Astrocyte (in vitro differentiated cells and primary cell): ENCODE results near the gene TEAD1. TPM values are rescaled to one million over a fixed set of nuclear protein-coding genes. Genes with fewer than 3 reads are reported as not detected.

ENCODE experiments used
- DNase-seq: peaks from one replicate; pipeline ENCODE4 v3.0.0-alpha.2; 2010; ENCODE audit warnings: low read depth
- FAIRE-seq: peaks from 2 replicates; lab custom pipeline; 2011; peaks lifted over from hg19 to GRCh38; lab: Jason Lieb, UNC
- H2AFZ ChIP-seq: 2 replicates; pipeline ENCODE4 v1.6.0; 2012; ENCODE audit warnings: low read depth, low read length, inconsistent platforms
- H3K27ac ChIP-seq: 2 replicates; pipeline ENCODE4 v1.5.1; 2011; ENCODE audit warnings: low read depth, low read length, inconsistent platforms
- H3K27me3 ChIP-seq: 2 replicates; pipeline ENCODE4 v1.6.0; 2011; ENCODE audit warnings: low read length, inconsistent platforms; ENCODE audit not compliant: insufficient read depth
- H3K36me3 ChIP-seq: 2 replicates; pipeline ENCODE4 v1.5.1; 2011; ENCODE audit warnings: low read length, inconsistent platforms; ENCODE audit not compliant: insufficient read depth
- H3K4me1 ChIP-seq: 2 replicates; pipeline ENCODE4 v1.5.1; 2011; ENCODE audit warnings: low read length, inconsistent platforms; ENCODE audit not compliant: insufficient read depth
- H3K4me2 ChIP-seq: 2 replicates; pipeline ENCODE4 v1.6.0; 2012; ENCODE audit warnings: low read length, inconsistent platforms
- H3K4me3 ChIP-seq: 2 replicates; pipeline ENCODE4 v1.5.1; 2011; ENCODE audit warnings: low read depth, mild to moderate bottlenecking, low read length, inconsistent platforms; ENCODE audit not compliant: insufficient read depth
- H3K79me2 ChIP-seq: 2 replicates; pipeline ENCODE4 v1.6.0; 2012; ENCODE audit warnings: mild to moderate bottlenecking, low read length, inconsistent platforms; ENCODE audit not compliant: insufficient read depth
- H3K9ac ChIP-seq: 2 replicates; pipeline ENCODE4 v1.6.0; 2012; ENCODE audit warnings: mild to moderate bottlenecking, low read length, inconsistent platforms
- H3K9me3 ChIP-seq: 2 replicates; pipeline ENCODE4 v1.5.1; 2012; ENCODE audit warnings: low read depth, mild to moderate bottlenecking, low read length, inconsistent platforms; ENCODE audit not compliant: insufficient read depth
- H4K20me1 ChIP-seq: 2 replicates; pipeline ENCODE4 v1.6.0; 2012; ENCODE audit warnings: low read length, inconsistent platforms; ENCODE audit not compliant: insufficient read depth
- H3K27ac Mint-ChIP-seq: one replicate; pipeline ENCODE4 v1.8.0; 2021; ENCODE audit warnings: mild to moderate bottlenecking, mixed read lengths; ENCODE audit not compliant: unreplicated experiment
- H3K27me3 Mint-ChIP-seq: one replicate; pipeline ENCODE4 v1.8.0; 2021; ENCODE audit warnings: low read depth, mixed read lengths; ENCODE audit not compliant: unreplicated experiment
- H3K36me3 Mint-ChIP-seq: one replicate; pipeline ENCODE4 v1.8.0; 2021; ENCODE audit warnings: low read depth, mixed read lengths; ENCODE audit not compliant: unreplicated experiment
- H3K4me1 Mint-ChIP-seq: one replicate; pipeline ENCODE4 v1.8.0; 2021; ENCODE audit warnings: low read depth, mixed read lengths; ENCODE audit not compliant: unreplicated experiment
- H3K4me3 Mint-ChIP-seq: one replicate; pipeline ENCODE4 v1.8.0; 2021; ENCODE audit warnings: mild to moderate bottlenecking, moderate library complexity, mixed read lengths; ENCODE audit not compliant: unreplicated experiment
- H3K9me3 Mint-ChIP-seq: one replicate; pipeline ENCODE4 v1.8.0; 2021; ENCODE audit warnings: mild to moderate bottlenecking, mixed read lengths; ENCODE audit not compliant: unreplicated experiment
- EZH2 ChIP-seq: IDR thresholded peaks from 2 replicates; pipeline ENCODE4 v1.6.1; 2012; ENCODE audit warnings: mild to moderate bottlenecking, low read length, inconsistent platforms; ENCODE audit not compliant: insufficient read depth
- total RNA-seq: library from RNA; stranded (reverse); gene quantifications from 2 replicates; pipeline ENCODE4 v1.2.1, GENCODE V29; 2021
- TF ChIP-seq, protein P1 (sequence below): IDR thresholded peaks from 2 replicates; pipeline ENCODE4 v1.5.1; 2011; ENCODE audit warnings: low read depth, mild to moderate bottlenecking, inconsistent platforms, low read length, moderate library complexity; ENCODE audit not compliant: insufficient read depth

The TEAD1 gene
- total RNA-seq, 1 donor from 2014 or later, result 149 TPM

DNA sequence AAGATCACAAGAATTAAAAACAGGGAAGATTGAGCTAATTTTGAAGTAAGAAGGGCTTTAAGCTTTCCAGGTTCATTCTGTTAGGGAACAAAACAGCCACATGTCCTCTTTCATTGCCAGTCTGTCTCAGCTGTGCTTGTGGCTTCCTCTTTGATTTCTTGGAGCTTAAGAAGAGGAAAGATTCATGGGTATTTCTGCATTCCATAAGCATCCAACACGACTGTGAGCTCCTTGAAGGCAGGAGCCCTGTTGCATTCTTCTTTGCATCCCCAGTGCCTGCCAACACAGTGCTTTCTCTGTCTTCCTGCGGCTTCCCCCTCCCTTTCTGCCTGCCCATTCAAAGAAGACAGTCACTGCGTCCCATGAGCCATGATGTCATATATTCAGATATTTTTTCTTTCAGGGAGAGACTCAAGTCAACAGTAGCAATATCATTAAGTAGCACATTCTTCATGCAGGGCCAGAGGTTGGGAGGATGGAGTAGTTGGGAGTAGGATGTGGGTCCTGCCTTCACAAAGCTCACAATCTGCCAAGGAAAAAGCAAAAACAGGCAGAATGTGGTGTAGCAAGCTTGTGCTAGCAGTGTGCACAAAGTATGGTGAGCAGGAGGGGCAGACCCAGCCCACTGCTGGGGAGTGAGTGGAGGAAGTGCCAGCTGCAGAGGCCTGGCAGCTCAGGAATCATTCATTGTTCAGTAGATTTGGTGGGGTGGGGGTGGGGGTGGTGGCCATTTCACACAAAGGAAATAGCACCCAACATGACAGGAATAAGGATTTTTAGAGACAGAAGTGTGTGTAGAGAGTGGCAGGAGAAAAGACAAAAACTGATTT, 172.8 kb downstream of the TEAD1 start:
- Histone ChIP-seq H2AFZ (no peak overlapping the region), H3K27ac (no peak overlapping the region), H3K4me3 (no peak overlapping the region), H3K4me1 (peaks cover 31% of the 10 kb centered on the region), H3K27me3 (no peaks in the 10 kb centered on the region), H3K9ac (no peak overlapping the region), H3K36me3 (no peaks in the 10 kb centered on the region), H3K4me2 (no peak overlapping the region), H4K20me1 (peaks cover 79% of the 10 kb centered on the region), H3K9me3 (no peaks in the 10 kb centered on the region), H3K79me2 (peaks cover 88% of the 10 kb centered on the region)
- Mint-ChIP-seq H3K36me3 (peaks cover 6% of the 10 kb centered on the region), H3K4me3 (no peak overlapping the region), H3K27ac (peak overlapping the region; percentile 3), H3K9me3 (peaks cover 2% of the 10 kb centered on the region), H3K27me3 (no peaks in the 10 kb centered on the region), H3K4me1 (peaks cover 40% of the 10 kb centered on the region)
- DNase-seq (no peak), FAIRE-seq (no peak)
- TF ChIP-seq, protein P1, sequence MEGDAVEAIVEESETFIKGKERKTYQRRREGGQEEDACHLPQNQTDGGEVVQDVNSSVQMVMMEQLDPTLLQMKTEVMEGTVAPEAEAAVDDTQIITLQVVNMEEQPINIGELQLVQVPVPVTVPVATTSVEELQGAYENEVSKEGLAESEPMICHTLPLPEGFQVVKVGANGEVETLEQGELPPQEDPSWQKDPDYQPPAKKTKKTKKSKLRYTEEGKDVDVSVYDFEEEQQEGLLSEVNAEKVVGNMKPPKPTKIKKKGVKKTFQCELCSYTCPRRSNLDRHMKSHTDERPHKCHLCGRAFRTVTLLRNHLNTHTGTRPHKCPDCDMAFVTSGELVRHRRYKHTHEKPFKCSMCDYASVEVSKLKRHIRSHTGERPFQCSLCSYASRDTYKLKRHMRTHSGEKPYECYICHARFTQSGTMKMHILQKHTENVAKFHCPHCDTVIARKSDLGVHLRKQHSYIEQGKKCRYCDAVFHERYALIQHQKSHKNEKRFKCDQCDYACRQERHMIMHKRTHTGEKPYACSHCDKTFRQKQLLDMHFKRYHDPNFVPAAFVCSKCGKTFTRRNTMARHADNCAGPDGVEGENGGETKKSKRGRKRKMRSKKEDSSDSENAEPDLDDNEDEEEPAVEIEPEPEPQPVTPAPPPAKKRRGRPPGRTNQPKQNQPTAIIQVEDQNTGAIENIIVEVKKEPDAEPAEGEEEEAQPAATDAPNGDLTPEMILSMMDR, result no peak
- TF ChIP-seq EZH2, result no peak

DNA sequence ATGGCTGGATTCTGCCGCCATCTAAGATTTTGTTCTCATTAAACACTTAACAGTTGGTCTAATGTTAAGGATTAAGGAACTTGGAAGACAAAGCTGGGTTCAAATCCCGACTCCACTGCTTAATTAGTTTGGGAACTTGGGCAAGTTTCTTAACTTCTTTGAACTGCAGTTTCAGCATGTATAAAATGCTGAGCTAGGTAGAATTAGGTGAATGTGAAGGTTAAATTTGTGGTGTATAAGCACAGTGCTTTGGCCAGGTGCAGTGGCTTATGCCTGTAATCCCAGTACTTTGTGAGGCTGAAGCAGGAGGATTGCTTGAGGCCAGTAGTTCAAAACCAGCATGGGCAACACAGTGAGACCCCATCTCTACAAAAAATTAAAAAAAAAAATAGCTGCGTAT, 174.2 kb downstream of the TEAD1 start:
- FAIRE-seq (no peak), DNase-seq (no peak)
- no peak overlapping the region for H3K27ac ChIP-seq
- H3K27me3 ChIP-seq, result no peaks in the 10 kb centered on the region
- TF ChIP-seq, protein P1, result no peak
- TF ChIP-seq EZH2, result no peak
- H3K27ac Mint-ChIP-seq, result peak overlapping the region; percentile 34
- H3K27me3 Mint-ChIP-seq, result no peaks in the 10 kb centered on the region
- H4K20me1 ChIP-seq, result peaks cover 80% of the 10 kb centered on the region
- no peak overlapping the region for H3K4me2 ChIP-seq
- no peak overlapping the region for H3K4me3 ChIP-seq
- H3K9me3 ChIP-seq, result no peaks in the 10 kb centered on the region
- peaks cover 34% of the 10 kb centered on the region for H3K4me1 Mint-ChIP-seq
- H3K4me1 ChIP-seq, result peaks cover 17% of the 10 kb centered on the region
- no peaks in the 10 kb centered on the region for H3K36me3 ChIP-seq
- H3K4me3 Mint-ChIP-seq, result no peak overlapping the region
- H3K36me3 Mint-ChIP-seq, result peaks cover 12% of the 10 kb centered on the region
- H3K9me3 Mint-ChIP-seq, result peaks cover 2% of the 10 kb centered on the region
- H2AFZ ChIP-seq, result no peak overlapping the region
- H3K9ac ChIP-seq, result no peak overlapping the region
- H3K79me2 ChIP-seq, result peaks cover 89% of the 10 kb centered on the region

DNA sequence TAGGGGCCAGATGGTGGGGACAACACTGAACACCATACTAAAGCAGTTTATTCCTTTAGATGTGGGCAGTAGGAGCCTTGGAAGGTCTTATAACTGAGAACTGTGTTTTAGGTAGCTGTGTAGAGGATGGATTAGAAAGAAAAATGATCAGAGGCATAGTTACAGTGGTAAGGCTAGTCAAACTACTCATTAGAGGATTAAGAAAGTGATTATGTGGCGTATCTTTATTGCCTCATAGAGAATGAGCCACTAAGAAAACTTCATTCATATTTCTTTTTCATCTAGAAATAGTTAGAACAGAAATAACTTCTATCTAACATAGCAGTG, 179.1 kb downstream of the TEAD1 start:
- TF ChIP-seq, protein P1, result no peak
- no peak for TF ChIP-seq EZH2
- peak overlapping the region; percentile 77 for H3K27ac Mint-ChIP-seq
- Histone ChIP-seq H2AFZ (no peak overlapping the region), H3K4me1 (peaks cover 5% of the 10 kb centered on the region), H3K9ac (no peak overlapping the region), H3K4me2 (no peak overlapping the region), H3K36me3 (no peaks in the 10 kb centered on the region), H3K27ac (no peak overlapping the region), H4K20me1 (peaks cover 87% of the 10 kb centered on the region), H3K4me3 (no peak overlapping the region), H3K27me3 (no peaks in the 10 kb centered on the region), H3K79me2 (peaks cover 86% of the 10 kb centered on the region), H3K9me3 (no peaks in the 10 kb centered on the region)
- H3K4me3 Mint-ChIP-seq, result no peak overlapping the region
- peaks cover 22% of the 10 kb centered on the region for H3K4me1 Mint-ChIP-seq
- no peak for DNase-seq
- peaks cover 21% of the 10 kb centered on the region for H3K36me3 Mint-ChIP-seq
- H3K9me3 Mint-ChIP-seq, result peaks cover 2% of the 10 kb centered on the region
- FAIRE-seq, result no peak
- no peaks in the 10 kb centered on the region for H3K27me3 Mint-ChIP-seq
